HUDEP-2 (cell line): ENCODE data around the gene S100A8.
A peak's percentile ranks its signal among the peaks of the same experiment; 100 is the strongest.
"Not testable (repeated sequence)": the region's sequence is repeated elsewhere in the genome, so short reads cannot be mapped to it uniquely, and the experiment has no call there.

Source experiments
- DNase-seq, 76 experiments: peaks; one replicate each; lab custom pipeline; 2025; ENCODE audit not compliant: unreplicated experiment in 76 of 76; lab: John Stamatoyannopoulos, UW

The S100A8 gene

GRCh38 chr1:153349363-153350320 lies 41.2 kb downstream of the S100A8 start:
- peak in 13 of 76 experiments; percentile 6 to 39 (median 10) for DNase-seq

GRCh38 chr1:153348511-153349362 lies 42.1 kb downstream of the S100A8 start, which contains the start of gene PGLYRP4:
Gene PGLYRP4, minus strand, starts transcription at chr1:153348841. Its CDS starts 909 bp downstream, at chr1:153347932.
- no peak for DNase-seq

- no peak for DNase-seq
Measured at GRCh38 chr1:153347856-153348255, 43.0 kb downstream of the S100A8 start.

- DNase-seq = not testable (repeated sequence)
Measured at GRCh38 chr1:153347049-153347448, 43.8 kb downstream of the S100A8 start.

GRCh38 chr1:153346077-153346723 lies 44.7 kb downstream of the S100A8 start:
- no peak for DNase-seq

GRCh38 chr1:153345187-153346076 lies 45.4 kb downstream of the S100A8 start:
- no peak for DNase-seq

GRCh38 chr1:153344718-153345025 lies 46.2 kb downstream of the S100A8 start:
- DNase-seq = peak in 4 of 76 experiments; percentile 9 to 40 (median 25)

- DNase-seq = peak in 75 of 76 experiments; percentile 33 to 98 (median 89)
Measured at GRCh38 chr1:153343811-153344717, 46.8 kb downstream of the S100A8 start.

- DNase-seq = peak in 1 of 76 experiments; percentile 64
Measured at GRCh38 chr1:153343040-153343681, 47.7 kb downstream of the S100A8 start.

- peak in 25 of 76 experiments; percentile 6 to 60 (median 37) for DNase-seq
Measured at GRCh38 chr1:153342178-153342577, 48.7 kb downstream of the S100A8 start.

- no peak for DNase-seq
Measured at GRCh38 chr1:153341431-153341934, 49.4 kb downstream of the S100A8 start.

- no peak for DNase-seq
Measured at GRCh38 chr1:153340356-153340755, 50.5 kb downstream of the S100A8 start.
